Astrocyte (in vitro differentiated cells and primary cell): ENCODE measurements around the gene DLST. TPM values are rescaled to one million over a fixed set of nuclear protein-coding genes. Genes with fewer than 3 reads are reported as not detected.

ENCODE experiments used
- DNase-seq: peaks from one replicate; pipeline ENCODE4 v3.0.0-alpha.2; 2010; ENCODE audit warnings: low read depth
- FAIRE-seq: peaks from 2 replicates; lab custom pipeline; 2011; peaks lifted over from hg19 to GRCh38; lab: Jason Lieb, UNC
- H2AFZ ChIP-seq: 2 replicates; pipeline ENCODE4 v1.6.0; 2012; ENCODE audit warnings: low read depth, low read length, inconsistent platforms
- H3K27ac ChIP-seq: 2 replicates; pipeline ENCODE4 v1.5.1; 2011; ENCODE audit warnings: low read depth, low read length, inconsistent platforms
- H3K27me3 ChIP-seq: 2 replicates; pipeline ENCODE4 v1.6.0; 2011; ENCODE audit warnings: low read length, inconsistent platforms; ENCODE audit not compliant: insufficient read depth
- H3K36me3 ChIP-seq: 2 replicates; pipeline ENCODE4 v1.5.1; 2011; ENCODE audit warnings: low read length, inconsistent platforms; ENCODE audit not compliant: insufficient read depth
- H3K4me1 ChIP-seq: 2 replicates; pipeline ENCODE4 v1.5.1; 2011; ENCODE audit warnings: low read length, inconsistent platforms; ENCODE audit not compliant: insufficient read depth
- H3K4me2 ChIP-seq: 2 replicates; pipeline ENCODE4 v1.6.0; 2012; ENCODE audit warnings: low read length, inconsistent platforms
- H3K4me3 ChIP-seq: 2 replicates; pipeline ENCODE4 v1.5.1; 2011; ENCODE audit warnings: low read depth, mild to moderate bottlenecking, low read length, inconsistent platforms; ENCODE audit not compliant: insufficient read depth
- H3K79me2 ChIP-seq: 2 replicates; pipeline ENCODE4 v1.6.0; 2012; ENCODE audit warnings: mild to moderate bottlenecking, low read length, inconsistent platforms; ENCODE audit not compliant: insufficient read depth
- H3K9ac ChIP-seq: 2 replicates; pipeline ENCODE4 v1.6.0; 2012; ENCODE audit warnings: mild to moderate bottlenecking, low read length, inconsistent platforms
- H3K9me3 ChIP-seq: 2 replicates; pipeline ENCODE4 v1.5.1; 2012; ENCODE audit warnings: low read depth, mild to moderate bottlenecking, low read length, inconsistent platforms; ENCODE audit not compliant: insufficient read depth
- H4K20me1 ChIP-seq: 2 replicates; pipeline ENCODE4 v1.6.0; 2012; ENCODE audit warnings: low read length, inconsistent platforms; ENCODE audit not compliant: insufficient read depth
- H3K27ac Mint-ChIP-seq: one replicate; pipeline ENCODE4 v1.8.0; 2021; ENCODE audit warnings: mild to moderate bottlenecking, mixed read lengths; ENCODE audit not compliant: unreplicated experiment
- H3K27me3 Mint-ChIP-seq: one replicate; pipeline ENCODE4 v1.8.0; 2021; ENCODE audit warnings: low read depth, mixed read lengths; ENCODE audit not compliant: unreplicated experiment
- H3K36me3 Mint-ChIP-seq: one replicate; pipeline ENCODE4 v1.8.0; 2021; ENCODE audit warnings: low read depth, mixed read lengths; ENCODE audit not compliant: unreplicated experiment
- H3K4me1 Mint-ChIP-seq: one replicate; pipeline ENCODE4 v1.8.0; 2021; ENCODE audit warnings: low read depth, mixed read lengths; ENCODE audit not compliant: unreplicated experiment
- H3K4me3 Mint-ChIP-seq: one replicate; pipeline ENCODE4 v1.8.0; 2021; ENCODE audit warnings: mild to moderate bottlenecking, moderate library complexity, mixed read lengths; ENCODE audit not compliant: unreplicated experiment
- H3K9me3 Mint-ChIP-seq: one replicate; pipeline ENCODE4 v1.8.0; 2021; ENCODE audit warnings: mild to moderate bottlenecking, mixed read lengths; ENCODE audit not compliant: unreplicated experiment
- EZH2 ChIP-seq: IDR thresholded peaks from 2 replicates; pipeline ENCODE4 v1.6.1; 2012; ENCODE audit warnings: mild to moderate bottlenecking, low read length, inconsistent platforms; ENCODE audit not compliant: insufficient read depth
- total RNA-seq: library from RNA; stranded (reverse); gene quantifications from 2 replicates; pipeline ENCODE4 v1.2.1, GENCODE V29; 2021
- TF ChIP-seq, protein P1 (sequence below): IDR thresholded peaks from 2 replicates; pipeline ENCODE4 v1.5.1; 2011; ENCODE audit warnings: low read depth, mild to moderate bottlenecking, inconsistent platforms, low read length, moderate library complexity; ENCODE audit not compliant: insufficient read depth

DLST gene
- total RNA-seq, 1 donor from 2014 or later = 90.6 TPM

DNA sequence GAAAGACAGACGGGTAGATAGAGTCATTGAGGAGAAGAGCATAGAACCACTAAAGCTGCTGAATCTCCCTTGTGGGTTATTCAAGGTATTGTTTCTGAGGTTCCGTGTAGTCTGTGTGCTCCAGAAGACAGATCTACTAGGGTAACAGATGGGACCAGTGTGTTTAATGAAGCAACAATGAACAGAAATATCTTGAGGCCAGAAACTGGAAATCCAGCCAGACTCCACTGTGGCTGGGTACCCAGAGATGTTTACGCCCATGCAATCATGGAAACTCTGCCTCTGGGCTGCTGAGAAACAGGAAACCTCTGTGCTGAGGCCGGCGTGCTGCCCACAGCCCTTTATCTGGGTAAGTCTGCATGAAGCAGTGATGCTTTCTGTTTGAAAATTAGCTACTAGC is 14.0 kb upstream of the DLST start:
- Histone ChIP-seq H3K27me3 (peaks cover 9% of the 10 kb centered on the region), H4K20me1 (no peaks in the 10 kb centered on the region), H3K79me2 (no peaks in the 10 kb centered on the region), H2AFZ (no peak overlapping the region), H3K36me3 (no peaks in the 10 kb centered on the region), H3K9me3 (no peaks in the 10 kb centered on the region), H3K4me3 (no peak overlapping the region), H3K4me2 (no peak overlapping the region), H3K9ac (no peak overlapping the region), H3K27ac (no peak overlapping the region), H3K4me1 (no peaks in the 10 kb centered on the region)
- Mint-ChIP-seq H3K27ac (no peak overlapping the region), H3K9me3 (peaks cover 2% of the 10 kb centered on the region), H3K4me1 (no peaks in the 10 kb centered on the region), H3K27me3 (peaks cover 28% of the 10 kb centered on the region), H3K36me3 (no peaks in the 10 kb centered on the region), H3K4me3 (no peak overlapping the region)
- TF ChIP-seq, protein P1, sequence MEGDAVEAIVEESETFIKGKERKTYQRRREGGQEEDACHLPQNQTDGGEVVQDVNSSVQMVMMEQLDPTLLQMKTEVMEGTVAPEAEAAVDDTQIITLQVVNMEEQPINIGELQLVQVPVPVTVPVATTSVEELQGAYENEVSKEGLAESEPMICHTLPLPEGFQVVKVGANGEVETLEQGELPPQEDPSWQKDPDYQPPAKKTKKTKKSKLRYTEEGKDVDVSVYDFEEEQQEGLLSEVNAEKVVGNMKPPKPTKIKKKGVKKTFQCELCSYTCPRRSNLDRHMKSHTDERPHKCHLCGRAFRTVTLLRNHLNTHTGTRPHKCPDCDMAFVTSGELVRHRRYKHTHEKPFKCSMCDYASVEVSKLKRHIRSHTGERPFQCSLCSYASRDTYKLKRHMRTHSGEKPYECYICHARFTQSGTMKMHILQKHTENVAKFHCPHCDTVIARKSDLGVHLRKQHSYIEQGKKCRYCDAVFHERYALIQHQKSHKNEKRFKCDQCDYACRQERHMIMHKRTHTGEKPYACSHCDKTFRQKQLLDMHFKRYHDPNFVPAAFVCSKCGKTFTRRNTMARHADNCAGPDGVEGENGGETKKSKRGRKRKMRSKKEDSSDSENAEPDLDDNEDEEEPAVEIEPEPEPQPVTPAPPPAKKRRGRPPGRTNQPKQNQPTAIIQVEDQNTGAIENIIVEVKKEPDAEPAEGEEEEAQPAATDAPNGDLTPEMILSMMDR = no peak
- DNase-seq (peak; percentile 51), FAIRE-seq (no peak)

DNA sequence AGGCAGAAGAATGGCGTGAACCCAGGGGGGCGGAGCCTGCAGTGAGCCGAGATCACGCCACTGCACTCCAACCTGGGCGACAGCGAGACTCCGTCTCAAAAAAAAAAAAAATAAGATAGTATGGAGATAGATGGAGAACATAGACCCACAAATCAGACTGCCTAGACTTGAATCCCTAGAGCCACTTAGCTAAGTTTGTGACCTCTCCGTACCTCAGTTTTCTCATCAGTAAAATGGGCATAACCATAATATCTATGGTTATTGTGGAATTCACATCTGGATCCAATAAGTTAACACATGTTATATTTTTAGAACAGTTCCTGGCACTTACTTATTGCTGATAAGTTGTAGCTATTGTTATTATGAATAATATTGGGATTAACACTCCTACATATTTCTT is 13.0 kb upstream of the DLST start:
- H3K9ac ChIP-seq = no peak overlapping the region
- no peak overlapping the region for H2AFZ ChIP-seq
- FAIRE-seq (no peak), DNase-seq (no peak)
- Mint-ChIP-seq H3K4me1 (no peaks in the 10 kb centered on the region), H3K4me3 (no peak overlapping the region), H3K9me3 (peaks cover 2% of the 10 kb centered on the region), H3K36me3 (no peaks in the 10 kb centered on the region), H3K27ac (no peak overlapping the region), H3K27me3 (peaks cover 23% of the 10 kb centered on the region)
- TF ChIP-seq, protein P1 = no peak
- no peak for TF ChIP-seq EZH2
- peaks cover 9% of the 10 kb centered on the region for H3K27me3 ChIP-seq
- H3K79me2 ChIP-seq = no peaks in the 10 kb centered on the region
- no peaks in the 10 kb centered on the region for H3K36me3 ChIP-seq
- no peaks in the 10 kb centered on the region for H3K4me1 ChIP-seq
- H3K27ac ChIP-seq = no peak overlapping the region
- no peak overlapping the region for H3K4me2 ChIP-seq
- no peak overlapping the region for H3K4me3 ChIP-seq
- no peaks in the 10 kb centered on the region for H3K9me3 ChIP-seq
- no peaks in the 10 kb centered on the region for H4K20me1 ChIP-seq

DNA sequence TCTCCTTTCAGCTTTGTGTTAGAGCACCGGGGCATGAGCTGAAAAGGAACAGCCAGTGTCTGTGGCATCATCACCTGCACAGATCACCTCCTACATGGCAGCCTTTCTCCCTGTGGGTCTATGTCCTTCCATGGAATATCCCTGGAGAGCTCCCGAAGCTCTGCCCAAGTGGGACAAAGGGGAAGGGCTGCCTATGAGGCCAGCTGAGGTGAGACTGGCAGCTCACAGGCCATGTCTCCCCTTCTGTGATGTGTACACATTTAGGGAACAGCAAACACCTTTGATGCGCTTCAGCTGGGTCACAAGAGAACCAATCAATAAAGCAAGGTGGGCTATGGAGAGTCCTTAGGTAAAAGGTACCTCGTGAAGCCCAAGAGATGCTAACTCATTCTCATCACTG is 9.9 kb upstream of the DLST start:
- Histone ChIP-seq H3K9ac (no peak overlapping the region), H3K4me1 (no peaks in the 10 kb centered on the region), H3K9me3 (no peaks in the 10 kb centered on the region), H3K4me2 (no peak overlapping the region), H2AFZ (no peak overlapping the region), H4K20me1 (no peaks in the 10 kb centered on the region), H3K79me2 (no peaks in the 10 kb centered on the region), H3K27ac (no peak overlapping the region), H3K27me3 (peaks cover 4% of the 10 kb centered on the region), H3K36me3 (no peaks in the 10 kb centered on the region), H3K4me3 (no peak overlapping the region)
- H3K4me1 Mint-ChIP-seq = peaks cover 5% of the 10 kb centered on the region
- no peaks in the 10 kb centered on the region for H3K36me3 Mint-ChIP-seq
- peaks cover 16% of the 10 kb centered on the region for H3K27me3 Mint-ChIP-seq
- H3K27ac Mint-ChIP-seq = no peak overlapping the region
- H3K4me3 Mint-ChIP-seq = no peak overlapping the region
- H3K9me3 Mint-ChIP-seq = peaks cover 2% of the 10 kb centered on the region
- DNase-seq = no peak
- TF ChIP-seq, protein P1 = no peak
- TF ChIP-seq EZH2 = no peak
- FAIRE-seq = no peak
